Neural progenitor cell (in vitro differentiated cells): ENCODE data around the gene FAM83G.

ENCODE experiments used
- CTCF ChIP-seq: fragments of 200-600 bp; sonication (generic); IDR thresholded peaks from 2 replicates; pipeline ENCODE4 v1.5.1; 2017; ENCODE audit warnings: antibody characterized with exemption, mild to moderate bottlenecking
- EZH2phosphoT487 ChIP-seq: fragments of 200-600 bp; sonication (generic); IDR thresholded peaks from 2 replicates; pipeline ENCODE4 v1.6.1; 2017; ENCODE audit warnings: antibody characterized with exemption

GRCh38 chr17:19018600-19018950 is 14.0 kb upstream of the FAM83G start:
- TF ChIP-seq EZH2phosphoT487 (no peak), CTCF (no peak)
